ENCODE results near the gene PODXL. TPM values are rescaled to one million over a fixed set of nuclear protein-coding genes. Genes with fewer than 3 reads are reported as not detected.

The PODXL gene
- total and polyA plus RNA-seq, 2 of the 8 experiments (the other 6 are each of a cell fraction or from before 2014, with no cell fraction given): 638 to 925 TPM

DNA sequence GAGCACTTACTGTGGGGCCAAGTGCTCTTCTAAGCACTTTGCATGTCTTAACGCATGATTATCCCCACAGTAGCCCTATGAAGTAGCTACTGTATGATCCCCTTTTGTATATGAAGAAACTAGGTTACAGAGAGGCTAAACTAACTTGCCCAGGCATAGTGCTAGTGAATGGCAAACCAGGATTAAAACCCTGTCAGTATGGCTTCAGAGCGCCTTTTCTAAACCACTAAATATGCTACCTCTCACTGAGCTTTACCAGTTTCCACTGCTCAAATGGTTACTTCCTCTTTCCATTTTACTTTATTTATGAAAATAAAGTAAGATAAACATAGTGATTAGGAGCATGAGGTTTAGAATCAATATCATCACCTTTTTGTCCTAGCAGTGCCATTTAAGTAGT, 73.6 kb downstream of the PODXL start (continued):
- TF ChIP-seq SIX5 (IDR thresholded peaks at IDR 0.05; ENCODE audit: low read depth, low read length): no peak
- TF ChIP-seq, protein P1, sequence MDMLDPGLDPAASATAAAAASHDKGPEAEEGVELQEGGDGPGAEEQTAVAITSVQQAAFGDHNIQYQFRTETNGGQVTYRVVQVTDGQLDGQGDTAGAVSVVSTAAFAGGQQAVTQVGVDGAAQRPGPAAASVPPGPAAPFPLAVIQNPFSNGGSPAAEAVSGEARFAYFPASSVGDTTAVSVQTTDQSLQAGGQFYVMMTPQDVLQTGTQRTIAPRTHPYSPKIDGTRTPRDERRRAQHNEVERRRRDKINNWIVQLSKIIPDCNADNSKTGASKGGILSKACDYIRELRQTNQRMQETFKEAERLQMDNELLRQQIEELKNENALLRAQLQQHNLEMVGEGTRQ (IDR thresholded peaks at IDR 0.05; ENCODE audit: low read length): no peak

Measured in H1 (cell line).